ENCODE measurements around the gene UFL1.

Gene UFL1

GRCh38 chr6:96575359-96575758 lies 53.8 kb downstream of the UFL1 start:
- DNase-seq, result no peak

DNA sequence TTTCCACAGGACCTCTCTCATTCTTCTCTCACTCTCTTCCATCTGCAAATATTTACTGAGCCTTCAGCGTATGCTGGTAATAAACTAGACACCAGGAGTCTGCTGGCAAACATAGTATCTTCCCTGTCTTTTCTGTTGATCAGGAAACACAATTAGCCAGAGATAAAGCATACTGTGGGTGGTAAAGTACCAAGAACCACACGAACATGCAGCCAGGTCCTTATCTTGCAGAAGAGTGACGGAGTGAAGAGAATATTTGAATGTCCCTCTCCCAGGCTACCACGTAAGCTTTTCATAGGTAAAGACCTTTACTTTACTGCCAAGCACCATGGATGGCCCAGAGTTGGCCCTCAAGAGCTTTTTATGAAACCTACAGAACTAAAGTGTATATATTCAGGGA lies 54.6 kb downstream of the UFL1 start:
- no peak for DNase-seq

- DNase-seq, result no peak
These were observed 60.4 kb downstream of the UFL1 start for GRCh38 chr6:96582021-96582420.

- no peak for DNase-seq
These were observed 60.8 kb downstream of the UFL1 start for GRCh38 chr6:96582436-96582835.

DNA sequence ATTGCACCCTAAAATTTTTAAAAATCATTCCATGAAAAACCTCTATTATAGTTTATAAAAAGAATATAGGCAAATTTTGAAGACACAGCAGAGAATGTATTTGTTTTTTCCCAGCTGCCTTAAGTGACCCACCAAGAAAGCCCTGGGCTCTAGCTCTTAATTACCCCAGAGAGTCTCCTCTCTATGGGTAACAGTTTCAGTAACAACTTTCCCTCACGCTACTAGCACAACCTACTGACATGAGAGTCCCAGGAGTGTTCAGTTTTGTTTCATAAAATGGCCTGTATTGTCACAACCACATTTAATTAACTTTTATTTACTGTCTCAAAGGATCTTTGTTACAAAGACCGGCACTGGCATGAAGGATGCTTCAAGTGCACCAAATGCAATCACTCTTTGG lies 82.8 kb downstream of the UFL1 start:
- DNase-seq, result no peak

All from activated CD4-positive, alpha-beta T cell treated with anti-CD3 and anti-CD28 coated beads for 4 hours (primary cell).